ENCODE measurements around the gene INSYN2B.

INSYN2B gene

DNA sequence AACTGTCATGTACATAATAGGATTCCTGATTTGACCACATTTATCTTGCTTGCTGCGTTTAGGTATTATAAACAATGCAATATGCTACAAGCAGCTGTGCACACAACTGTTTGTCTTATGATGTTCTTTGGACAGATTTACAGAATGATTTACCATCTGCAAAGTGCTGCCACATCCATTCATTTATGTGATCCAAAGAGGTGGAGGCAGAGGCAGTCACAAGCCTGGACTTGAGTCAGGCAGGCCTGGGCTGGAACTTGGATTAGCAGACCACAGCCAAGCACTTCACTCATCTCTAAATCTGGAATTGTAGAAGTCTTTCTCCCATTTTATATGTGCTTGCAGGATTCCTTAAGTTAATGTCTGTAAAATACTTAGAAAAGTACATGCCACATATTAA is 149.0 kb downstream of the INSYN2B start:
- Histone ChIP-seq H3K27me3 (ENCODE audit: control insufficient read depth in 2 of 2, insufficient read depth in 2 of 2, low read length in 2 of 2) (no peaks in the 10 kb centered on the region), H3K4me1 (ENCODE audit: control insufficient read depth in 2 of 2, insufficient read depth in 2 of 2, low read length in 2 of 2) (no peaks in the 10 kb centered on the region), H3K9me3 (ENCODE audit: control insufficient read depth in 2 of 2, low read length in 2 of 2) (no peaks in the 10 kb centered on the region), H3K36me3 (ENCODE audit: control insufficient read depth in 2 of 2, insufficient read depth in 2 of 2, low read length in 2 of 2) (no peaks in the 10 kb centered on the region), H3K27ac (ENCODE audit: low read depth in 2 of 2, low read length in 2 of 2) (no peak overlapping the region), H3K9ac (ENCODE audit: low read depth in 1 of 2, low read length in 2 of 2) (no peak overlapping the region), H3K4me3 (ENCODE audit: low read length in 2 of 2) (no peak overlapping the region)

DNA sequence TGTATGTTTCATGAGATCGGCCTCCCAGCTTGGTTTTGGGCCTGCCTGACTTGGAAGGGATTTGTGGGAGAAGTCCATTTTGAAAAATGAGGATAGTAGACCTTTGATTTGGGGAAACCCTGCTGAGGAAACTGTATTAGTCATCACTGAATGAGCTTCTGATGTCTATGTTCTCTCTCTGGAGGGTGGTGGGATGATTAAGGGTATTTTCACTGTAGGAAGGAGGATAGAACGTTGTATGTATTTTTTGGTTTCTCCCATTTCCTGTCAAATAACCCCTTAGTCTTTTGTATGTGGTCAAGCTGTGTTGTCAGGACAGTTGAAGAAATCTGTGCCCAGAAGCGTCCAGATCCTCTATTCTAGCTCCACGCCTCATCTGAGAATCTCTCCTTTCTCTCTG is 151.9 kb downstream of the INSYN2B start:
- Histone ChIP-seq H3K36me3 (ENCODE audit: control insufficient read depth in 2 of 2, insufficient read depth in 2 of 2, low read length in 2 of 2) (no peaks in the 10 kb centered on the region), H3K4me3 (ENCODE audit: low read length in 2 of 2) (no peak overlapping the region), H3K9ac (ENCODE audit: low read depth in 1 of 2, low read length in 2 of 2) (no peak overlapping the region), H3K27ac (ENCODE audit: low read depth in 2 of 2, low read length in 2 of 2) (no peak overlapping the region), H3K9me3 (ENCODE audit: control insufficient read depth in 2 of 2, low read length in 2 of 2) (no peaks in the 10 kb centered on the region), H3K27me3 (ENCODE audit: control insufficient read depth in 2 of 2, insufficient read depth in 2 of 2, low read length in 2 of 2) (no peaks in the 10 kb centered on the region), H3K4me1 (ENCODE audit: control insufficient read depth in 2 of 2, insufficient read depth in 2 of 2, low read length in 2 of 2) (no peaks in the 10 kb centered on the region)

DNA sequence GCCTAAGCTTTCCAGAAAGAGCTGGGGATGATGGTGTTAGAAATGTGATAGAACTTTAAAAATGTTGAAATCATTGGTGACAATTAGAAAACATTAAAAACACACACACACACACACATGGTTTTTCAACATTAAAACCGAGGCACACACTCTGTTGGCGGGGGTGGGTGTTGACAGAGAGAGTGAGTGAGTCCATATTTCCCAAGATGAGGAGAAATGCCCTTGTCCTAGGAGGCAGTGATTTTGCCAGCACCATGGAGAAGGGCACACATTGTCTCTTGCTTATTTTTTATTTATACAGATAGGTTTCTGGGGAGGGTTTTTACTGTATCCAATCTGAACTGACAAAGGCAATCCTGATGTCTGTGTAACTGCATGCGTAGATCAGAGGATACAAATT is 152.5 kb downstream of the INSYN2B start:
- no peak overlapping the region for H3K9ac ChIP-seq (ENCODE audit: low read depth in 1 of 2, low read length in 2 of 2)
- H3K4me3 ChIP-seq (ENCODE audit: low read length in 2 of 2), result no peak overlapping the region
- no peaks in the 10 kb centered on the region for H3K4me1 ChIP-seq (ENCODE audit: control insufficient read depth in 2 of 2, insufficient read depth in 2 of 2, low read length in 2 of 2)
- H3K27me3 ChIP-seq (ENCODE audit: control insufficient read depth in 2 of 2, insufficient read depth in 2 of 2, low read length in 2 of 2), result no peaks in the 10 kb centered on the region
- no peaks in the 10 kb centered on the region for H3K9me3 ChIP-seq (ENCODE audit: control insufficient read depth in 2 of 2, low read length in 2 of 2)
- no peak overlapping the region for H3K27ac ChIP-seq (ENCODE audit: low read depth in 2 of 2, low read length in 2 of 2)
- H3K36me3 ChIP-seq (ENCODE audit: control insufficient read depth in 2 of 2, insufficient read depth in 2 of 2, low read length in 2 of 2), result no peaks in the 10 kb centered on the region

DNA sequence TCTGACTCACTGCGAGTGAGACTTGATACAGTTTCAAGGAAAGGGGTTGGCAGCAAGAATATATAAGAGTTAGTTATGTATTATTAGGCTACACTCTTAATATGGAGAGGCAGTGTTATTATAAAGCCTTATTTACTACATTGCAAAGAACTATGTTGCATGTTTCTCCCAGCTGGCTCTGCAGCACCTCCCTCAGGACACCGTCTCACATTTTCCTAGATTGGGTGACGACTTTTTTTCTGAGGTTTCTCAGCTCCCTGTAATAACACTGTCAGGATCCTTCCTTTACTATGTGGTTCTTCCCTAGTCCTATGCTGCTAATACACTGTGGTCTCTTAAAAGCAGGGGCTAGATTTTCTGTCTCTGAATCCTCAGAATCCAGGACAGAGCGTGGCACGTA is 153.7 kb downstream of the INSYN2B start:
- Histone ChIP-seq H3K4me1 (ENCODE audit: control insufficient read depth in 2 of 2, insufficient read depth in 2 of 2, low read length in 2 of 2) (no peaks in the 10 kb centered on the region), H3K36me3 (ENCODE audit: control insufficient read depth in 2 of 2, insufficient read depth in 2 of 2, low read length in 2 of 2) (no peaks in the 10 kb centered on the region), H3K27me3 (ENCODE audit: control insufficient read depth in 2 of 2, insufficient read depth in 2 of 2, low read length in 2 of 2) (no peaks in the 10 kb centered on the region), H3K4me3 (ENCODE audit: low read length in 2 of 2) (no peak overlapping the region), H3K9ac (ENCODE audit: low read depth in 1 of 2, low read length in 2 of 2) (no peak overlapping the region), H3K27ac (ENCODE audit: low read depth in 2 of 2, low read length in 2 of 2) (no peak overlapping the region), H3K9me3 (ENCODE audit: control insufficient read depth in 2 of 2, low read length in 2 of 2) (no peaks in the 10 kb centered on the region)

DNA sequence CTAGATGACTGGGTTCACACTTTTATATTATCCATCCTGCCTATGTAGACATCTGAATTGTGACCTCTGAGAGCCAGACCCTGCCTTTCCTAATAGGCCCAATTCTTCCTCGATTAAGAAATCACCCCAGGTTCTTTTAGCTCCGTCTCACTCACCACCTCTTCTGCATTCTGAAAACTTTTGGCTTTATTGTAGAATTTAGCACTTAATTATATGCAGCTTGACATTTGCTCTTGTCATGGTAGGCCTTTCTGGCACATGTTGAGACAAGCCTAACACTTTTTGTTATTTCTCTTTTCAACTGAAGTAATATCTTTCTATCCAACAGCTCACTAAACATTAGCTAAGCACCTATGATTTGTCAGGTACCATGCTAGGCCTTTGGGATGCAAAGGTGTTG is 163.3 kb downstream of the INSYN2B start:
- Histone ChIP-seq H3K9me3 (ENCODE audit: control insufficient read depth in 2 of 2, low read length in 2 of 2) (no peaks in the 10 kb centered on the region), H3K27me3 (ENCODE audit: control insufficient read depth in 2 of 2, insufficient read depth in 2 of 2, low read length in 2 of 2) (no peaks in the 10 kb centered on the region), H3K36me3 (ENCODE audit: control insufficient read depth in 2 of 2, insufficient read depth in 2 of 2, low read length in 2 of 2) (no peaks in the 10 kb centered on the region), H3K9ac (ENCODE audit: low read depth in 1 of 2, low read length in 2 of 2) (no peak overlapping the region), H3K4me1 (ENCODE audit: control insufficient read depth in 2 of 2, insufficient read depth in 2 of 2, low read length in 2 of 2) (no peaks in the 10 kb centered on the region), H3K4me3 (ENCODE audit: low read length in 2 of 2) (no peak overlapping the region), H3K27ac (ENCODE audit: low read depth in 2 of 2, low read length in 2 of 2) (no peak overlapping the region)

DNA sequence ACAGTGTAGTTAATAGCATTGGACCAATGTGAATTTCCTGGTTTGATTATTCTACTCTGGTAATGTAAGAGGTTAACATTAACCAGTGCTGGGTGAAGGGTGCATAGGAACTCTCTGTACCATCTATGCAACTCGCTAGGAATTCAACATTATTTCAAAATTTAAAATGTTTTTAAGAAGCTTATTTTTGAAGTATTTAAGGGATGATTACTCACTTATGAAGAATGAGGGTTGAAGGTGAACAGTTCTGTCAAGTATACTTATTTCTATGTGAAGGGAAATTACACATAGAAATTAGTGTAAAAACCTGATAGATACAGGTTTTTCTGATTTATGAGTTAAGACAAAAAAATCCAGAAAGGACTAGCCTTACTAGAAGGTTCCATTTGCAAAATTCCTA is 165.8 kb downstream of the INSYN2B start:
- Histone ChIP-seq H3K36me3 (ENCODE audit: control insufficient read depth in 2 of 2, insufficient read depth in 2 of 2, low read length in 2 of 2) (peaks cover 0 to 5% of the 10 kb centered on the region in 2 donors), H3K9ac (ENCODE audit: low read depth in 1 of 2, low read length in 2 of 2) (no peak overlapping the region), H3K27ac (ENCODE audit: low read depth in 2 of 2, low read length in 2 of 2) (no peak overlapping the region), H3K4me3 (ENCODE audit: low read length in 2 of 2) (no peak overlapping the region), H3K4me1 (ENCODE audit: control insufficient read depth in 2 of 2, insufficient read depth in 2 of 2, low read length in 2 of 2) (no peaks in the 10 kb centered on the region), H3K9me3 (ENCODE audit: control insufficient read depth in 2 of 2, low read length in 2 of 2) (no peaks in the 10 kb centered on the region), H3K27me3 (ENCODE audit: control insufficient read depth in 2 of 2, insufficient read depth in 2 of 2, low read length in 2 of 2) (no peaks in the 10 kb centered on the region)

Measured in mucosa of rectum (tissue), 2 donors.